NCI-H524 (cell line): ENCODE results near the gene DISP3.

Experiments used
- DNase-seq, 2 experiments: peaks; one replicate each; lab custom pipeline; 2025; lab: John Stamatoyannopoulos, UW

Gene DISP3

DNA sequence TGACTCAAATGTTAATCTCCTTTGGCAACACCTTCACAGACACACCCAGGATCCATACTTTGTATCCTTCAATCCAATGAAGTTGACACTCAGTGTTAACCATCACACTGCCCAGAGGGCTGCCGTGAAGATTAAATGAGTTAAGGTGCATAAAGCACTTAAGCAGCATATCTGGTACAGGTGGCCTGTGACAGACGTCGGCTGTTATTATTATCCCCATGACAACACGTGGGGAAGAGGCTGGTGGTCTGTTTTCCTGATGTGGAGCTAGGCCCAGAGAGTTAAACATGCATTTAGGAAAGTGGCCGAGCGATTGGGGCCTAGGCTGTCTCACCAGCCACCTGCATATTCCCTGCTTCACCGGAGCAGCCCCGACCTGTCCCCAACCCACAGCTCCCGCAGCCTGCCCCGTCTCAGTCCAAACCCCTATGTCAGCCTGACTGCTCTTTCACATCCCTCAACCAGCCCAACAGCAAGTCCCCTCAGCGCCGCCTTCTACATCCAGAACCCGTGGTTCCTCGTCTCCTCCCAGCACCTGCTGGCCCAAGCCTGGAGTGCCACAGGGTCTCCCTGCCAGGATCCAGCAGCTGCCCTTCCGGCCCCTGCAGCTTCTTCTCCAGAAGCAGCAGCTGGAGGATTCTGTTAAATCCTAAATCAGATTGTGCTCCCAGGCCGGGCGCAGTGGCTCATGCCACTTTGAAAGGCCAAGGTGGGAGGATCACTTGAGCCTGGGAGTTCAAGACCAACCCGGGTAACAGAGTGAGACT lies 97.3 kb downstream of the DISP3 start:
- DNase-seq, result peak in 1 of 2 experiments; percentile 49

DNA sequence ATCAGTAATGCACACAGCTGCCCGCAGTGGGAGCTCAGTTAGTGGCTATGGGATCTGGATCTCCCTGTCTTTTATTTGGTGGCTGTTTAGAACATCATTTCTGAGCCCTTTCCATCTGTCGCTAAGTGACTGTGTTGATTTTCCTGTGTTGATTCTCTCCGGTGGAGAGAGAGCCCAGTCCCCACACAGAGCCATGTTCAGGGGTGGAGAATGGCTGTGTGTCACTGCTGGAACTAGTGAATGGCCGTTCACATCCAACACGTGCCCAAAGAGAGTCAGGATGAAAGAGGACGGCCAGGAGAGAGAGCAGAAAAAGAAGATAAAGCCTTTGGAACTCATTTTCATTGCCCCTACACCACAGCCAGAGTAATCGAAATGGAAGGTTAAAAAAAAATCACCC lies 99.0 kb downstream of the DISP3 start:
- no peak for DNase-seq

DNA sequence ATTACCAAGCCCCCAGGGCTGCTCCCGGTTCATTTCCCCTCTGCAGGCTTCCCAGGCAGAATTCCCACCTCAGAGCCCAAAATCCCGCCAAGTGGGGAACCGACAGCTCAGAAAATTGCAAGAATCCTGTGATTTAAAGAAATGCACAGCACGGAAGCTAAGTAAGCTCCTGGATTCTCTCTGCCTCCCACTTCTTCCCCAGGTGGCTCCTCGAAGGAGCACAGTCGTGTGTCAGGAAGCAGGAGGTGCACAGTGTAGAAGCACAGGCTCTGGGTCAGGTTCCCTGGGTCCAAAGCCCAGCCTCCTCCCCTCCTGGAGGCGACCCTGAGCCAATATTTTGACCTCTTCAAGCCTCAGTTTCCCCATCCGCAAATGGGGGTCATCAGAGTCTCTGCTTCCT lies 100.6 kb downstream of the DISP3 start:
- DNase-seq, result no peak

DNA sequence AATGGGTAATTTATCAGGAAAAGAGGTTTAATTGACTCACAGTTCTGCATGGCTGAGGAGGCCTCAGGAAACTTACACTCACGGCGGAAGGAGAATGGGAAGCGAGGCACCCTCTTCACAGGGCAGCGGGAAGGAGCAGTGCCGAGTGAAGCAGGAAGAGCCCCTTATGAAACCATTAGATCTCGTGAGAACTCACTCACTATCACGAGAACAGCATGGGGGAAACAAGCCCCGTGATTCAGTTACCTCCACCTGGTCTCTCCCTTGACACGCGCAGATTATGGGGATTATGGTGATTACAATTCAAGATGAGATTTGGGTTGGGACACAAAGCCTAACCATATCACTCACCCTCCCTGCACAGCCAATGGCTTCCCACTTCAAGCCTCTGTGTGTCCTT lies 101.1 kb downstream of the DISP3 start:
- DNase-seq, result peak in 1 of 2 experiments; percentile 25

DNA sequence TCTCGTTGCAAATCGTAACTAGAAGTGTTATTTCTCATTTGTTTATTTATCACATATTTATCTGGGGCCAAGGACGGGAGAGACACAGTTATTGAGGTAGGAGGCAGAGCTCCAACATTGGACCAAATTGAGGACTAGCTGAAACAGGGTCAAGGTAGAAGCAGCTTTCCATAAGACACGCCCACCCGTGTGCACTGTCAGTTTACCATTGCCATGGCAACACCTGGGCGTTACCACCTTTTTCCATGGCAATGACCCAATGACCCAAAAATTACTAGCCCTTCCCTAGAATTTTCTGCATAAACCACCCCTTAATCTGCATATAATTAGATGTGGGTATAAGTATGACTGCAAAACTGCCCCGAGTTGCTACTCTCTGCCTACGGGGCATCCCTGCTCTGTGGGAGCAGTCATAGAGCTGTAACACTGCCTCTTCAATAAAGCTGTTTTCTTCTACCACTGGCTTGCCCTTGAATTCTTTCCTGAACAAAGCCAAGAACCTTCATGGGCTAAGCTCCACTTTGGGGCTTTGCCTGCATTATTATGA lies 102.6 kb downstream of the DISP3 start:
- no peak for DNase-seq

DNA sequence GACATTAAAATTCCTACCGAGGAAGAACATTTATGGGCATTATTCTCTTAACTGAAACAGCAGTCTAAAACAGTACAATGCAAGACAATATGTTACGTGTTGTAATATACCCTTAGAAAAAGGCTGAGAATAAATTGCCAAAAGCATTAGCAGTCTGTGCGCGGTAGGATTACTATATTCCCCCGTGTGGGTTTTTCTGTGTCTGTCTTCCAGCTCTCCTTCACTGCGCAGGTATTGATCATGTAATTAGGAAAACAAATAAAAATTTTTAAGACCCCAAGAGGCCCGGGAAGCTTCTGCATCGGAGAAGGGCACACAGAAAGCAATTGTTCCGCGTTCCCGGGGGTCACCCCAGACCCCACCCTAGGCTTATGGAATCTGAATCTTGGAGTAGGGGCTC lies 106.4 kb downstream of the DISP3 start:
- DNase-seq, result no peak
